Stimulated activated CD4-positive, alpha-beta T cell treated with anti-CD3 and anti-CD28 coated beads, Interleukin-4, amount 100 ng/mL, for 48 hours (primary cell): ENCODE data around the gene RIMKLB.
"Not testable (repeated sequence)": the region's sequence is repeated elsewhere in the genome, so short reads cannot be mapped to it uniquely, and the experiment has no call there.

Experiments
- DNase-seq, 2 donors: peaks; one replicate each; pipeline ENCODE4 v3.0.0-alpha.2; 2020; ENCODE audit warnings: low read depth in 2 of 2

RIMKLB gene

DNA sequence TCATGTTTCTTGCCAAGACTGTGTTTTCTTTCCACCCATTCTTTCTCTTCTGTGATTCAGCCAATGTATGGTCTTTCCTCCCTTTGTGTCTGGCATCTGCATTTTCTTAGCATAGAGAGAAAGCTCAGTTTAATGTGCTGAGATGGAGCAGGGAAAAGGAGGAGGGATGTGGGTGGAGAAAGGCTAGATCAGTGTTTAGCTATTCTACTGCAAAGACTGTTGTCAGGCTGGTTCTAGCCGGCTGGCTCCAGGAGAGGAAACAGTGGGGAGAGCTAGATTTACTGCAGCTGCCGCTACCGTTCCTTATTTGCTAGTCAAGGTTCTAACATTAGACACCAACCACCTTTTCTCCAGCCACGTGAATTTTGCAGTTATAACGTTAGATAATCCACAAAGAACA is 5.2 kb upstream of the RIMKLB start:
- no peak for DNase-seq

DNA sequence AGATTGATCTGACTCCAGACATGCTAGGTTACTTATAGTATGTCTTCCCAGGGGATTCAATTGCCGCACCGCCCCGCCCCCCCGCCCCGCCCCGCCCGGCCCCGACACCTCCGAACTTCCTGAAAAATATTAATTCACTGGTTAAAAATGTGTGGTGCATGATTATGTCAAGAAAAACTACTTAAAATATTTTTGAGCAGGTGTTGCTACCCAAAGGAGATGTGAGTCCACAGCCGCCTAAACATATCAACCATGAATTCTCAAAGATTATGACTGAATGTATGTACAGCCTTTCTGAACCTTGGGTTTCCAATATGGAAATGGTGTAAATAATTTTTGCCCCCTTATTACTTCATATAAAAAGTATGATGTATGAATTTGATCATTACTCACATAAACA is 2.7 kb upstream of the RIMKLB start:
- no peak for DNase-seq

DNA sequence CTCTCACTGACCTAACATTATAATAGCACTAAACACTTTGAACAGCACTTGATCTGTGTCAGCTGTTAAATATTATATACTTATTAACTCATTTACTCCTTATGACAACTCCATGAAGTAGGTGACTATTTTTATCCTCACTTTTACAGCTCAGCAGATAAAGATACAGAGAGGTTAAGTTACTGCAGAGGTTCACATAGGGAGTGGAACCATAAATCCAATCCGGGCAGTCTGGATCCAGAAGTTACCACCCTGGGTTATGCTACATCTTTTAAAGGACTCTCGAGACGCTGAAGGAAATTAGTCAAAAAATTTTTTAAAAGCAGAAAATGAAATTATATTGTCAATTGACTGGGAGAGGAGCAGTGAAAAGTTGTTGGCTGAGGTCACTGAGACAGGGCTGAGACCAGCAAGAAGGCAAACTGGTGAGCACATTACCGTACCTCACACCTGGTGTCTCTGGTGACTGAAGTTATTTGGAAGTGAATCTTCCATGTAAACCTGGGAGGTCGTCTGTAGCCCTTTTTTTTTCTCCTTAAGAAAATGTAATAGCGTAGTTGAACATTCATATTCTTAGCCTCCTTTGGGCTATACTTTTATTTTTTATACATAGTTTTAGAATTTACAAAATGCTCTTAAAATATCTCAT is 1.2 kb upstream of the RIMKLB start:
- DNase-seq = no peak

DNA sequence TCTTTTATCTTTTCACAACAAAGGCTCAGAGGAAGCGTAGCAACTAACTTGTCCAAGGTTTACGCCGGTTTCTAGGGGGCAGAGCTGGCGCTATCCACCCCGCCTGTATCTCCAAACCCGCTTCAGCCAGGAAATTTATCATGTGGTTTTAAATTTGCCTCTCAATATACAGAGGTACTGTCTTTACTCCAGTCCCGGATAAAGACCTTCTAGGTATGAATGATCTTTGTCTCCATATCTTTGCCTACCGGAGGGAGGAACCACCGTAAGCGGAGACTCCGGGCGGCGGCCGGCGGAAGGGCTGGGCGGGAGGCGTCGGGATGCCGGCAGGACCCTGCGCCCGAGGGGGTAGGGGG is 693 bp upstream of the RIMKLB start:
- DNase-seq = peak in 1 of 2 donors; percentile 2

GRCh38 chr12:8698132-8698851 is 501 bp downstream of the RIMKLB start:
- peak; percentile 28 to 31 for DNase-seq

DNA sequence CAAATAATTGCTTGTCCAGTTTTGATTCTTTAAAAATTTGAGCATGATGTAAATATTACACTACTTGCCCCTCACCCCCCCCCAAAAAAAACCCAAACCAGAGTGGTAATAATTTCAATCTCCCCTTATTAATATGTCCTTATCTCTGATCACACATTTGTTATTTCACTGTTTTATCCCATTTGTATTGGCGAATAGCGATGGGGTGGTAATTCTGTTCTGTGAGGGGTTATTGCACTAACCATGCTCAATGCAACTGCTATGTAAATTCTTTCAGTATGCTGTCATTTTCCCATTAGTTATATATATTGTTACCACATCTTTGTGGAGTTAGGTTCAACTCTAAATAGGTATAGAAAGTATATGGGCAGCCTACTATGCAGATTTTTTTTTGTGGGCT is 1.1 kb downstream of the RIMKLB start:
- DNase-seq = no peak

- DNase-seq = no peak
Measured at GRCh38 chr12:8699714-8700113, 1.9 kb downstream of the RIMKLB start.

DNA sequence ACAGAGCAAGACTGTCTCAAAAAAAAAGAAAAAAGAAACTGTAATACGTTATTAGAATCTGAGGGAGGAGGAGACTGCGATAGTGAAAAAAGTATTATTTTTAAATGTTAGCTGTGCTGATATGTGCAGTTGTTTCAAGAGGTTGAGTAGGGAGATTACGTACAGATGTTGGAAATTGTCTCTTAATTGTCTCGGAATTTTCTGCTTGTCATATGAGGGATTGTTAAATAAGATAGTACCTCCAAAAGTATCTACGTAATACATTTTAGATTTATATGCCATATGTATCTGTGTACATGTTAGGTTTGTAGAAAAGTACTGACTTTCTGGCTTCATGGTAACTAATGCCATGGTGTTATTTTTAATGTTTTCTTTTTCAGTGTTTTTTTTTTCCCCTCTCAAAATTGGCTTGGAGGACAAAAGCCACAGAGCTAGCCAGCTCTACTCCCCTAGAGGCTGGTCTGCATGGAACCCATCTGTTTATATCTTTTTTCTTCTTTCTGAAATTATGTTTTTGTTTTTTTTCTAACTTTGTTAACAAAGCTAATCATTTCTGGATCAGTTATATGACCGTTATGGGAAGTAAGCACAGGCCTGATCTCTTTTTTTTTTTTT is 3.4 kb downstream of the RIMKLB start:
- DNase-seq = no peak

- no peak for DNase-seq
Measured at GRCh38 chr12:8702159-8702558, 4.4 kb downstream of the RIMKLB start.

DNA sequence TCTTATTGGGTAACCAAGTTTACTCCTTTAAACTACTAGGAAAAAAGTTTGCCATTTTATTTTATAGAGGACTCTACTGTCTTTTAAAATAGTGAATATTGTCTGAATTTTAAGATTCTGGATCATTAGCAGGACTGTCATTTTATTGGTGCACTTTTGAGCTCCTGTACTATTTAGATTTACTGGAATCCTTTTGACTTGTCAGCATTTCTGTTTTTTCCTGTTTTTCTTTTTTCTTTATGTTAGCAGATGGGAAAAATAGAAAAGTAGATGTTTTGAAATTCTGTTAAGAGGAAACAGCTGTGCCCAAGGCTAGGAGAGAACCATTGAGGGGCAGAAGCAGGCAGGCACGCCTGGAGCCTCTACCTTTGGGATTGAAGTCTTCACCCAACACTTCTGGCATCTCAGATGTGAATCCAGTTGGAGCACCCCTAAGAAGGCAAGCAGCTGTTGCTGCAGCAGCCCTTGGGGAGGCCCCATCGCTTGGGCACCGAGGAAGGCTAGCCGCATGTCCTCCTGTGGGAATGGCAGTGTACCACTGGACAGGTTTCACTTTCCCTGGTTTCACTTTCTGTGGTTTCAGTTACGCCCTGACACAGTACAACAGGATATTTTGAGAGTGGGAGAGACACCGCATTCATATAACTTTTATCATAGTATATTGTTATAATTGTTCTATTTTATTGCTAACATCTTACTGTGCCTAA is 11.5 kb downstream of the RIMKLB start:
- no peak for DNase-seq

- DNase-seq = no peak
Measured at GRCh38 chr12:8712572-8712971, 14.8 kb downstream of the RIMKLB start.

- DNase-seq = no peak
Measured at GRCh38 chr12:8722286-8722800, 24.6 kb downstream of the RIMKLB start.

DNA sequence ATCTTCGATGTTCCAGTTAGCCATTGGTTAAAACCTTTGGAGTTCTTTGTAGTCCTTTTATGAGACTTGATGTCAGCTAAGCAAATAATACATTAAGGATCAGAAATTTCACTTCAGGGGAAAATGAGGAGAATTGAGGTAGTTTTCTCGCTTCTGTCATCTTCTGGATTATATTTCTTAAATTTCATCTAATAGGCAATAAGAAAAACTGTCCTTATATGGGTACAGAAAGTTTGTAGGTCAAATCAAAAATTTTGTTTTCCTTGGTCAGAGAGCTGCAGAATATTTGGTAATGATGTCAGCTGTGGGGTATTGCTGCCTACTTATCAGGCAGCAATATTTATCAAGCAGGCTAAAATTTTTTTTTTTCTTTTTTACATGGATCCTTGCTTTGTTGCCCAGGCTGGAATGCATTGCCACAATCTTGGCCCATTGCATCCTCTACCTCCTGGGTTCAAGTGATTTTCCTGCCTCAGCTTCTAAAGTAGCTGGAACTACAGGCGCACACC is 37.1 kb downstream of the RIMKLB start:
- no peak for DNase-seq

DNA sequence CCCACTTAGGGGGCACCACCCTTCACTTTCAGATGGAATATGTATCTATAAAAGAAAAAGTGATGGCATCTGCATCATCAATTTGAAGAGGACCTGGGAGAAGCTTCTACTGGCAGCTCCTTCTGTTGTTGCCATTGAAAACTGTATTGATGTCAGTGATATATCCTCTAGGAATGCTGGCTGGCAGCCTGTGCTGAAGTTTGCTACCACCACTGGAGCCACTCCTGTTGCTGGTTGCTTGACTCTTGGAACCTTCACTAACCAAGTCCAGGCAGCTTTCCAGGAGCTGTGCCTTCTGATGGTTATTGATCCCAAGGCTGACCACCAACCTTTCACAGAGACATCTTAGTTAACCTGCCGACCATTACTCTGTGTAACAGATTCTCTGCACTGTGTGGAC is 44.7 kb downstream of the RIMKLB start:
- DNase-seq = no peak

DNA sequence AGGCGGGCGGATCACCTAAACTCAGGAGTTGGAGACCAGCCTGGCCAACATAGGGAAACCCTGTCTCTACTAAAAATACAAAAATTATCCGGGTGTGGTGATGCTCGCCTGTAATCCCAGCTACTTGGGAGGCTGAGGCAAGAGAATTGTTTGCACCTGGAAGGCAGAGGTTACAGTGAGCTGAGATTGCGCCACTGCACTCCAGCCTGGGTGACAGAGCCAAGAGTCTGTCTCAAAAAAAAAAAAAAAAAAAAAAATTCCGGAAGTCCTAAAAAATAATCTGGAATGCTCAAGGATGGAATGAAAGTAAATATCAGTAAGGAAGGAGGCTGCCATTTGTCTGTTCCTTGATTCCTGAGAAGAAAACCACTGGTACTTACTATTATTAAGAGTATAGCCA is 45.3 kb downstream of the RIMKLB start:
- not testable (repeated sequence) for DNase-seq

DNA sequence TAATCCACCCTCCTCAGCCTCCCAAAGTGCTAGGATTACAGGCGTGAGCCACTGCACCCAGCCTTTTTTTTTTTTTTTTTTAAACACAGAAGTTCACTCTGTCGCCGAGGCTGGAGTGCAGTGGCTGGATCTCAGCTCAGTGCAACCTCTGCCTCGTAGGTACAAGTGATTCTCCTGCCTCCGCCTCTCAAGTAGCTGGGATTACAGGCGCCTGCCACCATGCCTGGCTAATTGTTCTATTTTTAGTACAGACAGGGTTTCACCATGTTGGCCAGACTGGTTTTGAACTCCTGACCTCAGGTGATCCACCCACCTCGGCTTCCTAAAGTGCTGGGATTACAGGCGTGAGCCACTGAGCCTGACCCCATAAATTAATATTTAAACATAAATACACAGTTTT is 47.8 kb downstream of the RIMKLB start:
- DNase-seq = not testable (repeated sequence)

- DNase-seq = no peak
Measured at GRCh38 chr12:8746046-8746445, 48.3 kb downstream of the RIMKLB start.

- not testable (repeated sequence) for DNase-seq
Measured at GRCh38 chr12:8760076-8760475, 62.3 kb downstream of the RIMKLB start.

DNA sequence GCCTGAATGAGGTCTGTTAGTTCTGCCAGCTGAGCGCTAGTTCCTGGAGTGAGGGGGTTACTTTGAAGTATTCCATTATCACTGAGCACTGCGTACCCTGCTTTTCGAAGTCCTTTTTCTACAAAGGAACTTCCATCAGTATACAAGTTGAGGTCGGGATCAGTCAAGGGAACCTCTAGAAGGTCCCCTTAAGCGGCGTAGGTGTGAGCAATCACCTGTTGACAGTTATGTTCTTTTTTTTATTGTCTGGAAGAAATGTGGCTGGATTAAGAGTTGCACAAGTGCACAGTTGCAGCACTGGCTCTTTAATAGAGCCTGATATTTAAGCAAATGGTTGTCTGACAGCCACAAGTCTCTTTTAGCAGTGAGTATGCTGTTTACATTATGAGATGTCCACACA is 64.9 kb downstream of the RIMKLB start:
- not testable (repeated sequence) for DNase-seq

DNA sequence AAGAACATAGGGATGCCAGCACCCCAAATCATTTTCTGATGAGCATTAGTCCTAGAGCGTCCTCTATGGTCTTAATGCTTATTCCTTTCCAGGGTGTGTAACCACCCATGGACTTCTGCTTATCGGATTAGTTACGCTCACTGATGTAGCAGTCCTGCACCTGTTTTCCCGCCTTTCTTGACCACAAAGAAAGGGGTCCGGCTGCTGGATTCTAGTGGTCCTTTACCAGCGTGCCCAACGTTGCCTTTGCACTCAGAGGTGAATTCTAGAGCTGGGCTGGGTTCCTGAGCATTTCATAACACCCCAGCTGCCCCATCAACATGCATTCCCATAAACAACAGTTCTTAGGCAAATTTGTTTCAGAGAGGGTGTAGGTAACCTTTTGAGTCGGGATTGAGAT is 68.3 kb downstream of the RIMKLB start:
- DNase-seq = not testable (repeated sequence)

- no peak for DNase-seq
Measured at GRCh38 chr12:8770499-8770898, 72.7 kb downstream of the RIMKLB start.

DNA sequence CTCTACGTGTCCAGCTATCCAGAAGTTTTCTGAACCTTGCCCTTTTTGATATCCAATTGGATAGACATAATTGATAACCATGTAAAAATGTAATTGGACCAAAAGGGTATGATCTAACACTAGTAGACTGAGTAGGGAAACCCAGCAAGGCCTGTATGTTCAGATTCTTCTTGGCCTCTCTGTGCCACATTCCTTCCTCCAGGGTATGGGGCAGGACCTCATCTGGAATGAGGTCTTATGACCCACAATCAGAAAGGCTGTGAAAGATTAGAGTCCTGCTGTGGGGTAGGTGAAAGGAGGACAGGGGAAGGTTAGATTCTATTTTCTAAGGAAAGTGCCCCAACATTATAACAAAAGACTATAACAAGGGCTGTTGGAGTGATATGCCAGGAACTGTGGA is 73.3 kb downstream of the RIMKLB start:
- no peak for DNase-seq
